ENCODE measurements around the gene PEA15. TPM values are rescaled to one million over a fixed set of nuclear protein-coding genes. Genes with fewer than 3 reads are reported as not detected.

PEA15 gene
- total RNA-seq, 1 donor from 2014 or later, result 57.8 TPM

- no peak overlapping the region for H3K4me3 ChIP-seq (ENCODE audit: low read depth, low read length)
- DNase-seq (ENCODE audit: low read depth), result no peak
- no peak for TF ChIP-seq CTCF (conservative IDR thresholded peaks at IDR 0.05; ENCODE audit: low read depth, low read length)
These were observed 10.5 kb upstream of the PEA15 start for GRCh38 chr1:160194737-160195059.

GRCh38 chr1:160196143-160196542 is 9.0 kb upstream of the PEA15 start:
- TF ChIP-seq CTCF (conservative IDR thresholded peaks at IDR 0.05; ENCODE audit: low read depth, low read length), result no peak
- no peak for DNase-seq (ENCODE audit: low read depth)
- H3K4me3 ChIP-seq (ENCODE audit: low read depth, low read length), result no peak overlapping the region

DNA sequence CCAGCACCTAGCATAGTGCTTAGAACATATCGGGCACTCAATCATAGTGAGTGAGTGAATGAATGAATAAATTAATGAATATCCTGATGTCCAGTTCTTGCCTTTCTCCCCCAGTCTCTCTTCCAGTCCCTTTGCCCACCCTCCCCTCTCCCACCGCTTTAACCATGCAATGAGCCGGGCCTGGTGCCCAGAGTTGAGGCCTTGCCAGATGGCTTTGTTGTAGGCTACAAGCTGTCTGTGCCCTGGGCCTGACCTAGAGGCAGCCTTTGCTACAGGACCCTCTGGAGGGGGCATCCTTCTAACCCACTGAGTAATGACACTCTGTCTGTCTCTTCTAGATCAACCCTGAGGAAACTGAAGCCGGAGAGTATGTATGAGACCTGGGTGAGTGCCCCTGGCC is 8.0 kb upstream of the PEA15 start:
- no peak overlapping the region for H3K4me3 ChIP-seq (ENCODE audit: low read depth, low read length)
- no peak for DNase-seq (ENCODE audit: low read depth)
- no peak for TF ChIP-seq CTCF (conservative IDR thresholded peaks at IDR 0.05; ENCODE audit: low read depth, low read length)

GRCh38 chr1:160200786-160201185 is 4.4 kb upstream of the PEA15 start:
- DNase-seq (ENCODE audit: low read depth), result no peak
- TF ChIP-seq CTCF (conservative IDR thresholded peaks at IDR 0.05; ENCODE audit: low read depth, low read length), result no peak

GRCh38 chr1:160204526-160205241 is 500 bp upstream of the PEA15 start:
- no peak for TF ChIP-seq CTCF (conservative IDR thresholded peaks at IDR 0.05; ENCODE audit: low read depth, low read length)
- DNase-seq (ENCODE audit: low read depth), result no peak
- H3K4me3 ChIP-seq (ENCODE audit: low read depth, low read length), result peak overlapping the region; percentile 31

More at GRCh38 chr1:160200786-160201185, 4.4 kb upstream of the PEA15 start:
- H3K4me3 ChIP-seq (ENCODE audit: low read depth, low read length), result no peak overlapping the region

- no peak for TF ChIP-seq CTCF (conservative IDR thresholded peaks at IDR 0.05; ENCODE audit: low read depth, low read length)
- peak overlapping the region; percentile 99 for H3K4me3 ChIP-seq (ENCODE audit: low read depth, low read length)
- DNase-seq (ENCODE audit: low read depth), result no peak
These were observed 829 bp downstream of the PEA15 start for GRCh38 chr1:160206036-160206389.

DNA sequence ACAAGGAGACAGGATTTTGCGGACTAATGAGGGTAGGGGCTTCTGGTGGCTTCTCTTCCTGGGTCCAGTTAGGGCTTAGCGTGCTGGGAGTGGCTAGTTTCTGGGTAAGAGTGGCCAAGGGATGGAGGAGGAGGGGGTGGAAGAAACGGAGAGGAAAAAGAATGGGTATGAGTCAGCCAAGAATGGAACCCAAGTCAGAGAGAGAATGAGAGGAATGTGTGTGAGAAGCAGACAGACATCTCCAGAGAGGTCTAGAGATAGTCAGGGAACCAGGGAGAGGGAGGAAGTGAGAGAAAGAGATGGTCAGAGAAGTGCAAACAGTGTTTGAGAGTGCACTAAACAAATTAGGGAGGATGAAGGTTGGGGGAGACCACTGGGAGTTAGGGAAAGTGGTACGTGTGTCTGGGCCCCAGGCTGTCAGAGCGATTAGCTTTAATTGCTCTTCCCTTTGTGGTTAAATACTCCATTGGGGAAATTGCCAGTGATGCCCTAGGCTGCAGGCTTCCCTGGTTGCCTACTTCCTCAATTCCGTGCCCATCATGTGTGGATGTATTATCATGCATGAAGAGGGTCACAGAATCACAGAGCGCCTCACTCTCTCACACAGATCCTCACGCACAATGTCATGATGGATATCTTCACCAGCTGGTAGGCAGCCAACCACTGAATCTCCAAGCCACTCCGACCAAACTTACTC is 1.4 kb downstream of the PEA15 start:
- DNase-seq (ENCODE audit: low read depth), result peak; percentile 62
- H3K4me3 ChIP-seq (ENCODE audit: low read depth, low read length), result peak overlapping the region; percentile 99
- TF ChIP-seq CTCF (conservative IDR thresholded peaks at IDR 0.05; ENCODE audit: low read depth, low read length), result no peak
